KOPT-K1 (cell line): Measurements from ENCODE around the gene HTR1D.

Experiments used
- H3K27ac ChIP-seq: fragments of 200-600 bp; sonication (generic); 2 replicates; pipeline ENCODE4 v1.5.1; 2016; ENCODE audit warnings: antibody characterized with exemption, mild to moderate bottlenecking, low read depth, low read length; ENCODE audit not compliant: poor library complexity, severe bottlenecking
- H3K36me3 ChIP-seq: fragments of 200-600 bp; sonication (generic); 2 replicates; pipeline ENCODE4 v1.5.1; 2017; ENCODE audit warnings: antibody characterized with exemption, mild to moderate bottlenecking, low read length, moderate library complexity; ENCODE audit not compliant: insufficient read depth
- H3K9me3 ChIP-seq: fragments of 200-600 bp; sonication (generic); 2 replicates; pipeline ENCODE4 v1.5.1; 2017; ENCODE audit warnings: antibody characterized with exemption, low read length, mild to moderate bottlenecking; ENCODE audit not compliant: insufficient read depth, poor library complexity, severe bottlenecking

HTR1D gene

DNA sequence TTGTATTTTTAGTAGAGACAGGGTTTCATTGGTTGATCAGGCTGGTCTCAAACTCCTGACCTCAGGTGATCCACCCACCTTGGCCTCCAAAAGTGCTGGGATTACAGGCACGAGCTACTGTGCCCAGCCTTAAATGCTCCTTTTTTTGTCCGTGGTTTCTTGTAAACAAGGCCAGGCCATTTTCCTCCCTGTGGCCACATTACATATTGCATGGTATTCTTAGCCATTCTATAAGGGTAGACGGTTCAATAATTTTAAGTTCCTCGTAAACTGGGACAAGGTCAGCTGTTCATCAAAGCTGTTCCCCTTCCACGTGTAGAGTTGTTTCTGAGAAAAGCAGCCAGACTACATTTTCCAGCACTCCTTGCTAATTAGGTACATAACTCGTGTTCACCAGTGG lies 38.4 kb downstream of the HTR1D start:
- Histone ChIP-seq H3K9me3 (no peaks in the 10 kb centered on the region), H3K27ac (no peak overlapping the region), H3K36me3 (no peaks in the 10 kb centered on the region)

DNA sequence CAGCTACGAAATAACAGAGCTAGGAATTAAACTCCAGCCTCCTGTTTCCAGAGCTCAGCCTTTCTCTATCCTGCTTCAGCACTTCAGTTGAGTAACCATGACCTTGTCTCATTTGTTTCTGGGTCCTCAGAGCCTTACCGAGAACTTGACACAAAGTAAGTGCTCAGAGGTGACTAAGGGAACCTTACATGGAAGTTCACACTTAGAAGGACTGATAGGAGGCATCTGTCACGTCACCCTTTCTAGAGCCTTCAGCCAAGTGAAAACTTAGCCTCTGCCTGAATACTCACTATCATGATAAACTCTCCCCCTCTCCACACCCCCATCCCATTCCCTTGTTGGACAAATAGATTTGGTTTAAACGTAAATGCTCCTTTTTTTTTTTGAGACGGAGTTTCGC lies 38.9 kb downstream of the HTR1D start:
- H3K36me3 ChIP-seq = no peaks in the 10 kb centered on the region
- H3K9me3 ChIP-seq = no peaks in the 10 kb centered on the region
- H3K27ac ChIP-seq = no peak overlapping the region

DNA sequence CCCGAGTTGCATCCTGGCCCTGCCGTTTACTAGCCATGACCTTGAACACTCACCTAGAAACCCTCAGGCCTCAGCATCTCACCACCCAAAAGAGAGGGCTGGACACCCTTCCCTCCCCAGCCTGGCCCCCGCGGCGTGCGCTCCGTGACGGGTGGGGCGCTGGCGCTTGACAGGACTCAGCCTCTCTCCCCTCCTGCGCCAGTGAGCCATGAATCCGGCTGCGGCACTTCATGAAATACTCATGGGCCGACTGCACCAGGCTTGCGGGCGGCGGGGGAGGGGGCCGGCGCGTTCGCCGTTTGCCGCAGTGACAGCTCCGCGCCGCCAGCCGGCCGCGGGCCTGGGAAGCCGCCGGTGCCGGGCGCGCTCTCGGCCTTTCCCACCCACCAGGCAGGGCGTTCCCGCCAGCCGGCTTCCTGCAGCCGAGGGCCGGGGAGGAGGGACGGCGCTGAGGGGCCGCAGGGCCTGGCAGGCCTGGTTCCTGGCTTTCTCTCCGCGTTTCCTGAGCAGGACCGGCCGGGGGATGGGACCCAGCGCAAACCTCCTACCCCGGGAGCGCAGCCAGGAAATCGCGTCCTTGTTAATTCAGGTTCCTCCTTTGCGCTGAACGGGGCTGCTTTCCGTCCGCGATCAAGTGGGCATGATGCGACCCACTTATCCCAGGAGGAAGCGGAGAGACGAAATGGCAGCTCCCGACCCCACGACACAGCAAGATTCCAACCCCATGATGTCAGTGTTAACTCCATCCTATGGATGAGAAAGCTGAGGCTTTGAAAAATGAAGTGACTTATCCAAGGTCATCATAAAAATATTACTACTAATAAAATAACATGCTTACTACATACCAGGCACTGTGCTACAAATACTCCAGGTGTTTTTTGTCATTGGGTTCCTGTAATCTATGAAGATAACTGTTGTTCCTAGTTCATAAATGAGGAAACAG lies 39.6 kb downstream of the HTR1D start:
- no peaks in the 10 kb centered on the region for H3K36me3 ChIP-seq
- H3K9me3 ChIP-seq = no peaks in the 10 kb centered on the region
- H3K27ac ChIP-seq = no peak overlapping the region

DNA sequence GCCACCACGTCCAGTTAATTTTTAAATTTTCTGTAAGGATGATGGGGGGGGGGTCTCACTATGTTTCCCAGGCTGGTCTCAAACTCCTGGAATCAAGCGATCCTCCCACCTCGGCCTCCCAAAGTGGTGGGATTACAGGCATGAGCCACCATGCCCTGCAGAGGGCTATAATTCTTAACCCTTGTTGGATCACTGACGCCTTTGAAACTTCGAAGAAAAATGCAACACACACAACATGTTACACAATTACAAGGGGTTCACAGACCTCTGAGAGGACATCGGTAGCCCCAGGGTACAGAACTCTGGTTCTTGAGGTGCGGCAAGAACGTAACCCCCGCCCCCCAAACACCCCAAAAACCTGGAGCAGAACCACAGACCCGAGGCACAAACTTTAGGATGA lies 40.3 kb downstream of the HTR1D start:
- Histone ChIP-seq H3K36me3 (no peaks in the 10 kb centered on the region), H3K27ac (no peak overlapping the region), H3K9me3 (no peaks in the 10 kb centered on the region)

DNA sequence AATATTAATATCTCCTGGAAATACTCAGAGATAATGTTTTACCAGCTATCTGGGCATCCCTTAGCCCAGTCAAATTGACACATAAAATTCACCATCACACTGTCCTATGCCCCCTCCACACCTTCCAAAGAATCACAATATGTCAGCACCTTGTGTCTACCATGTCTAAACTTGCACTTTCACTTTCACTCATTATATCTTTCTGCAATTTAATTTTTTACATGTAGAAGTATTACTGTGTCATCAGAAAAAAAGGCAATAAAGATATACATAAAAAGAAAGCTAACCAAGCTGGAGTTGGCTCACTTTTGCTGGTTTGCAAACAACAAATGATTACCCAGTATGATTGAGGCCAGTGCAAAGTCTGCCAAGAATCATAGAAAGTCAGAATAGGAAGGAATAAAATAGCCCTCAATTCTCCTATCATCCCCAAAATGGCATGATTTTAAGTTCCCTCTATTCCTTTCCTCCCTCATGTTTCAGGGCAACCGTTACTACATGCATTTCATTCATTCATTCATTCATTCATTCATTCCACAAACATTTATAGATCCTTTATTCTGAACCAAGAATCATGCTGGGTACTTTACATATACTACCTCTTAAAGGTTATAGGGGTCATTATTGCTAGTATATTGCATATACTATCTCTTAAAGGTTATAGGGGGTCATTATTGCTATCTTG lies 42.7 kb downstream of the HTR1D start:
- Histone ChIP-seq H3K36me3 (no peaks in the 10 kb centered on the region), H3K9me3 (no peaks in the 10 kb centered on the region), H3K27ac (no peak overlapping the region)

DNA sequence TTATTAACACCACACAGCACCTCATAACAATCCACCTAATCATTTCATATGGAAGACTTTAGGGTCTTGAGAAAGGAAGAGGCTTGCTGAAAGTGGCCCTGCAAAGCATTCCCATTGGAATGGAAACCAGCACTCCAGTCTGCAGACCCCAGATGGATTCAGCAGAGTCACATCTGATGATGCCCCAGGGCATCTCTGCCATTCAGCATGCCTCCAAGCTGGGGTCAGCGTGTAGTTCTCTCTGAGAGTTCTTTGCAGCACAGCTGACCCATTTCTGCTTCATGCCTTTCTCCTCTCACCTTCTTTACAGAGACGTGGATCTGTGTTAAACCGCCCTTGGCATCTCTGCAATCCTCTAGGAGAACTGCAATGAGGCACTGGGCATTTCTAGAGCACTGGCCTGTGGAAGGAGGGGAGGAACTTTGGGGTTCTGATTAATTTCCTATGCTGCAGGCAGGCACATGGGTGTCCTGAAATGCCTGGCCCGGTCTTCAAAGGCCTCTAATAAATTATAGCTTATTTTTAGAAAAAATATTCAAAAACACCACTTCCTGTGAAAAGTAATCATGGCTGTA lies 46.0 kb downstream of the HTR1D start:
- Histone ChIP-seq H3K27ac (no peak overlapping the region), H3K9me3 (no peaks in the 10 kb centered on the region), H3K36me3 (no peaks in the 10 kb centered on the region)

DNA sequence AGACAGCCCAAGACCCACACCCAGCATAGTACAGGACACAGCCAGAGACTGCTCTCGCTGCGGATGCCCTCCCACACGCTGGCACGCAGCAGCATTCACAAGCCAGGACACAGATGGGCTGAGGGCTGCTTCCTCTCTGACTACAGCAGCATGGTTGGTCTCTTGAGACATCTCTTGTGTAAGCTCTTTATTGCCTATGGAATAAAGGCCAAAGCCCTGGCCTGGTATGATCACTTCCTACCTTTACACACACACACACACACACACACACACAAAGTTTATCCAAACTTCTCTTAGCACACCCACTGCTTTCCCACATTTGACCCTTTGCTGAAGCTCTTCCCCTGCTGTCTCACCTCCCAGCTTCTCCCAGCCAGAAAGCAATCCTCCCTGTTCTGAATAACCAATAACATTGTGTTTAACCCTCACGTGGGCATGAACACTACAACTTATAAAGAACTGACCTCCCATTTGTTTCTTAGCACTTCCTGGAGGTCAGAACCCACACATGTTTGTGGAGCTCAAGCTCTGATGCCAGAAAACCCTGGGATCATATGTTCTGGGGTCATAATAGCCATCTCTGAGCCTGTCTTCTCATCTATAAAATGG lies 47.5 kb downstream of the HTR1D start:
- Histone ChIP-seq H3K9me3 (no peaks in the 10 kb centered on the region), H3K36me3 (no peaks in the 10 kb centered on the region), H3K27ac (no peak overlapping the region)

DNA sequence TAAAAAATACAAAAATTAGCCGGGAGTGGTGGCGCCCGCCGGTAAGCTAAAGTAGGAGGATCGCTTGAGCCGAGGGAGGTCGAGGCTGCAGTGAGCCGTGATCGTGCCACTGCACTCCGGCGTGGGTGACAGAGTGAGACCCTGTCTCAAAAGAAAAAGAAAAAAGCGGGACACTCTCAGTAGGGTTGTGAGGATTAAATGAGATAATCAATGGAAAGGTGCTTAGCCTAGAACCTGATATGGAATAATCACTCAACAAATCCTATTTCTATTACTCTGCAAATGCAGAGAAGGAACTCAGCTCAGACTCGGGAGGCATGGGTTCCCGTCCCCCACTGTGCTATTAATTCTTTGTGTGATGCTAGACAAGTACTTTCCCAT lies 48.1 kb downstream of the HTR1D start:
- H3K36me3 ChIP-seq = no peaks in the 10 kb centered on the region
- H3K27ac ChIP-seq = no peak overlapping the region
- no peaks in the 10 kb centered on the region for H3K9me3 ChIP-seq

DNA sequence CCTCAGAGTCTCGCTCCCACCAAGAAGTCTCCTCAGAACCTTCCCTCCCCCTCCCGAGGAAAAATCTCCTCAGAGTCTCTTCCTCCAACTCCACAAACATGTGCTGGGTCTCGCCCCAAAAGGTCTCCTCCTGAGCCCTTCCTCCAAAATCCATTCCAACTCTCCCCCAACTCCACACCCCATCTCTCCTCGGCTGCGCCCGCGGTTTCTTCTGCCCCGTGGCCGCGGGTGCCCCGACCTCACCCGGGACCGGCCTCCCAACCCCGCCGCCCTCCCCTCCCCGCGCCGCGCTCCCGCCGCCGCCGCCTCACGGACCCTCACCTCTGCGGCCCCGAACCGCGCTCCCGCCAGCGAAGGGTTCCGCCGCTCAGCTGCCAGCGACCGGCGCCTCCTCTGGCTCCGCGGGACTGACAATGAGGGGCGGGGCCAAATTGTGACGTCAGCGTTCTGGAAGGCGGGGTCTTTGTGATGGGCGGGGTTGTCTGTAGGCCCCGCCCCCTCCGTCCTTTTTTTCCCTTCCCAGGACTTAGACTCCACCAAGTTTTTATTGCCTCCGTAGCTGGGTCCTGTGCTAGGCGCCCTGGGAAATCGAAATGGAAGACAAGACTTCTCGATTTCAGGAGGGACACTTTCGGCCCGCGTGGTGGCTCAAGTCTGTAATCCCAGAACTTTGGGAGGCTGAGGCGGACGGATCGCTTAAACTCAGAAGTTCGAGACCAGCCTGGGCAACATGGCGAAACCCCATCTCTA lies 48.7 kb downstream of the HTR1D start, which contains the start of gene LUZP1:
Gene LUZP1 (minus strand): TSS at position 412 of the 750 bp plus-strand sequence.
- Histone ChIP-seq H3K27ac (peak within 1 kb of the TSS; percentile 73), H3K9me3 (no peaks in the 10 kb centered on the region)

DNA sequence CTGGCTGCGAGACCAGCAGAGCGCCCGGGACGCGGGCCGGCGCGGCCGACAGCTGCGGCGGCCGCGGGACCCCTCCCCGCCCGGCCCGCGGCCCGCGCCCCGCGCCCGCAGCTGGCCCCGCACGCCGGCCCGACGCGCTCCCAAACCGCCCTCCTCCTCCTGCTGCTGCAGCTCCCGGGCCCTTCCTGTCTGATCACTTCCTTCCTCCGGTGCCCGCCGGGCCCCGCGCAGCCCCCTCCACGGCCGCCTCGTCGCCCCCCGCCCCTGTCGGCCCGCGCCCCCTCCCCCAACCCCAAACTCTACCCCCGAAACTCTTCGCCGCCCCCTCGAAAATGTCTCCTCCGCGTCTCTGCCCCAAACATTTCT lies 49.2 kb downstream of the HTR1D start:
- Histone ChIP-seq H3K27ac (peak overlapping the region; percentile 73), H3K9me3 (no peaks in the 10 kb centered on the region), H3K36me3 (no peaks in the 10 kb centered on the region)

More for the DNA sequence above, 48.7 kb downstream of the HTR1D start, which contains the start of gene LUZP1:
- H3K36me3 ChIP-seq = no peaks in the 10 kb centered on the region

DNA sequence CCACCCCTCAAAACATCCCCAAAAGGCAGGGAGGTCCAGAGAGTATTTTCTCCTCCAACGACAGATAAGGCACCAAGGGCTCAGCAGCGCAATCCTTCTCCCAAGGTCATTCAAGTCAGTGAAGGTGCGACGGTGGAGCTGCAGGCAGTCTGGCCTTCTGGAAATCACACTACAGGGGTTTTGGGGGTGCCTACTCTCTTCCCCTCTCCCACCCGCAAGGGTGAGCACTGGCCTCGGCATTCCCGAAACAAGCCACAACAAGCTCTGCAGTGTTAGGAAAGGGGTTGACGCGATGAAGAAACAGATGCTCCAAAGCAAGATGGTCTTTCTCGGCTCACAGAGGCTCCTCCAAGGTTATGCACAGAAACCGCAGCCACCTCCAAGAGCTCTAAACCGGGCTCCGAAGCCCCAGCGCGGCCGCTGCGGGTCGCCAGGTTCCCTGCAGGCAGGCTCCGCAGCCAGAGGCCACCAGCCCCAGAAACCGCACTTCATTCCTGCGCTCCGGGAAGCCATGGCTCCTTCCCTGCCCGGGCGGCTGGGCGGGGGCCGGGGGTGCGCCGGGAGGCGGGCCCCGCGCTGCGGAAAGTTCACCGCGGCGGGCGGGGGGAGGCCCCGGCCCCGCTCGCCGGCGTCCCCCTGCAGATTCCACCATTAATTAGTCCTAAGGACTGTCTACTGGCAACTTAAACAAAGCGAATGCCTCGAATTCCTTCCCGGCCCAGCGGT lies 49.8 kb downstream of the HTR1D start:
- H3K36me3 ChIP-seq = no peaks in the 10 kb centered on the region
- no peaks in the 10 kb centered on the region for H3K9me3 ChIP-seq
- H3K27ac ChIP-seq = peak overlapping the region; percentile 73

DNA sequence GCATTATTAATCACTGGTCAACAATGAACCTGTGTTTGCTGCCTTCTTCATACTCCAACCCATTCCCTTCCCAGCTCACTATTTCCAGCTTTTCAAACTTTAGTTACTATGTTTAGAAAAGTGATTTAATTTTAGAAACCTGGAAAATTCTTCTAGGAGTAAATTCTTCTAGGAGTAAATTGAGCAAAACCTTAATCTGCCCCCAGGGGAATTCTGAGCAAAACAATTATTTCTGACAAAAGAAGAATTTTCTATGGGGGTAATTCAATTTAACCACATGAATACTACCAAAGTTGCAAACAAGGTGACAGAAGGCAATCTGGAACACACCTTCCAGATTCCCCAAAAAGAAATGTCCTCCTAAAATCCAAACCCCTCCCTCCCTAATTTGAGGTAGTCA lies 50.4 kb downstream of the HTR1D start:
- no peaks in the 10 kb centered on the region for H3K36me3 ChIP-seq
- H3K9me3 ChIP-seq = no peaks in the 10 kb centered on the region
- no peak overlapping the region for H3K27ac ChIP-seq

DNA sequence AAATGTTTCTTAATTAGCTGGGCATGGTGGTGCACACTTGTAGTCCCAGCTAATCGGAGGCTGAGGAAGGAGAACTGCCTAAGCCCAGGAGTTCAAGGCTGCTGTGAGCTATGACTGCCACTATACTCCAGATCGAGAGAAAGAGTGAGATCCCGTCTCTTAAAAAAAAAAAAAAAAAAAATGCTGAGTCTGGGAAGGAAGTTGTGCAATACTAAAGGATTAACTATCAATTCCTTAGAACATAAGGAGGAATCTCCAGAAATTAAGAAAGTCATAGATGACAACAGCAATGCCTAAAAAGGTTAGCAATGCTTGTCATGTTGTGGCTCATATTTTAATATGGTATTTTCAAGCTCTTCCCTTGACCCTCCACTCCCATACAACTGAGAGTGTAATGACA lies 53.9 kb downstream of the HTR1D start:
- Histone ChIP-seq H3K27ac (no peak overlapping the region), H3K9me3 (no peaks in the 10 kb centered on the region), H3K36me3 (no peaks in the 10 kb centered on the region)
